ENCODE results near the gene CPSF4L.

DNA sequence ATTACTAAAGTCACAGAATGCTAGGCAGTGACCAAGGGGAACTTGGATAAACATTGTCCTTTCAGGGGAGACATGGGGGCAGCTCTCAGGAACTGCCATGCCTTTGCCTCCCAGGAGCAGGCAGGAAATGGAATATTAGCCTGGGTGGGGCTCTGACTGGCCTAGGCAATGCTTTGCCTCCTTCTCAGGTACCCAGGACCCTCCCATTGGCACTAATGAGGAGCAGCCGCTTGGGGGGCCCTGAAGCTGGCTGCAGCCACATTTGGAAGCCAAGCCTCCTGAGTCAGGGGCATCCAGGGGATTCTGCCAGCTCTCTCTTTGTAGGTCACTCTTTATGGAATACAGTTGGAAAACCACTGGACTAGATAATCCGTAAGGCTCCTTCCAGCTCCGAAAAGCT is 5.5 kb downstream of the CPSF4L start:
- TF ChIP-seq, protein P1, sequence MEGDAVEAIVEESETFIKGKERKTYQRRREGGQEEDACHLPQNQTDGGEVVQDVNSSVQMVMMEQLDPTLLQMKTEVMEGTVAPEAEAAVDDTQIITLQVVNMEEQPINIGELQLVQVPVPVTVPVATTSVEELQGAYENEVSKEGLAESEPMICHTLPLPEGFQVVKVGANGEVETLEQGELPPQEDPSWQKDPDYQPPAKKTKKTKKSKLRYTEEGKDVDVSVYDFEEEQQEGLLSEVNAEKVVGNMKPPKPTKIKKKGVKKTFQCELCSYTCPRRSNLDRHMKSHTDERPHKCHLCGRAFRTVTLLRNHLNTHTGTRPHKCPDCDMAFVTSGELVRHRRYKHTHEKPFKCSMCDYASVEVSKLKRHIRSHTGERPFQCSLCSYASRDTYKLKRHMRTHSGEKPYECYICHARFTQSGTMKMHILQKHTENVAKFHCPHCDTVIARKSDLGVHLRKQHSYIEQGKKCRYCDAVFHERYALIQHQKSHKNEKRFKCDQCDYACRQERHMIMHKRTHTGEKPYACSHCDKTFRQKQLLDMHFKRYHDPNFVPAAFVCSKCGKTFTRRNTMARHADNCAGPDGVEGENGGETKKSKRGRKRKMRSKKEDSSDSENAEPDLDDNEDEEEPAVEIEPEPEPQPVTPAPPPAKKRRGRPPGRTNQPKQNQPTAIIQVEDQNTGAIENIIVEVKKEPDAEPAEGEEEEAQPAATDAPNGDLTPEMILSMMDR (IDR thresholded peaks at IDR 0.05; ENCODE audit: poor library complexity), result no peak
- TF ChIP-seq EZH2phosphoT487 (IDR thresholded peaks at IDR 0.05; ENCODE audit: low read depth, severe bottlenecking, unreplicated experiment) (no peak), EZH2 (IDR thresholded peaks at IDR 0.05; ENCODE audit: borderline replicate concordance) (no peak)
